K562 (cell line): ENCODE measurements around the gene GPR157. TPM values are rescaled to one million over a fixed set of nuclear protein-coding genes. Genes with fewer than 3 reads are reported as not detected.

Source experiments
- ATAC-seq: fragments of 200-7000 bp; cut with Tn5 transposase; 3 replicates; pipeline ENCODE4 v1.9.1; 2020; ENCODE audit warnings: moderate library complexity
- BruUV-seq: library from RNA; stranded (reverse); fragments of 400-500 nt; replicated peaks from 2 replicates; lab custom pipeline; 2021; lab: Mats Ljungman, UMichigan
- CTCF ChIA-PET: fragments of 300-600 bp; formaldehyde crosslinking; extraction: SDS; loops from one replicate; lab custom pipeline; 2021; ENCODE audit warnings: low intra/inter-chr PET ratio; lab: Yijun Ruan, JAX
- POLR2A ChIA-PET: fragments of 300-600, 350-650 bp; sonication (Branson Sonifier 250); formaldehyde crosslinking; extraction: SDS; loops from one replicate; lab custom pipeline; 2021; ENCODE audit warnings: antibody characterized with exemption, inconsistent platforms; lab: Yijun Ruan, JAX
- DNase-seq, 4 experiments: peaks; one replicate each; pipeline versions ENCODE4 v3.0.0 to v3.0.0-alpha.2; 2011 to 2018; ENCODE audit warnings: low spot score in 3 of 4, mixed read lengths in 3 of 4; ENCODE audit errors: extremely low read depth in 1 of 4
- FAIRE-seq: peaks from 2 replicates; lab custom pipeline; 2011; peaks lifted over from hg19 to GRCh38; lab: Jason Lieb, UNC
- H2AFZ ChIP-seq: 2 replicates; pipeline ENCODE4 v1.6.0; 2011; ENCODE audit warnings: low read depth, low read length, control low read depth, inconsistent platforms
- H3K27ac ChIP-seq: fragments of 200-600 bp; 3 replicates; pipeline ENCODE4 v1.8.0; 2011; ENCODE audit warnings: low read depth, mild to moderate bottlenecking, control low read depth, inconsistent platforms, low read length, moderate library complexity, mixed read lengths; ENCODE audit errors: extremely low read depth
- H3K27me3 ChIP-seq, 2 experiments: fragments of 300-600 bp in 1 of 2; 2 replicates in 1 of 2; 3 replicates in 1 of 2; pipeline versions ENCODE4 v1.6.0 to v1.8.0; 2011; ENCODE audit warnings: inconsistent platforms in 2 of 2, low read length in 2 of 2, mild to moderate bottlenecking in 1 of 2, mixed read lengths in 1 of 2, moderate library complexity in 1 of 2; ENCODE audit not compliant: control insufficient read depth in 2 of 2, insufficient read depth in 2 of 2
- H3K36me3 ChIP-seq: fragments of 300-600 bp; 3 replicates; pipeline ENCODE4 v1.8.0; 2011; ENCODE audit warnings: mild to moderate bottlenecking, low read length, inconsistent platforms; ENCODE audit not compliant: control insufficient read depth, insufficient read depth
- H3K4me1 ChIP-seq, 2 experiments: fragments of 200-600 bp in 1 of 2; replicated peaks in 1 of 2; 2 replicates in 1 of 2; 3 replicates in 1 of 2; pipeline versions ENCODE4 v1.5.1 to v1.8.0; 2011; ENCODE audit warnings: inconsistent platforms in 2 of 2, low read length in 2 of 2, mild to moderate bottlenecking in 1 of 2, mixed read lengths in 1 of 2, moderate library complexity in 1 of 2; ENCODE audit not compliant: control insufficient read depth in 2 of 2, insufficient read depth in 2 of 2
- H3K4me2 ChIP-seq: 2 replicates; pipeline ENCODE4 v1.6.1; 2011; ENCODE audit warnings: low read length, control low read depth, inconsistent platforms, mixed read lengths; ENCODE audit not compliant: insufficient read depth
- H3K4me3 ChIP-seq: fragments of 200-600 bp; sonication (generic), shearing (Covaris generic); 2 replicates; pipeline ENCODE4 v1.5.1; 2016; ENCODE audit warnings: control low read depth, inconsistent platforms
- H3K79me2 ChIP-seq: fragments of 200-600 bp; 3 replicates; pipeline ENCODE4 v1.8.0; 2011; ENCODE audit warnings: low read length, inconsistent platforms; ENCODE audit not compliant: control insufficient read depth, insufficient read depth
- H3K9ac ChIP-seq, 2 experiments: 2 replicates each; pipeline versions ENCODE4 v1.6.0 to v1.6.1; 2011; ENCODE audit warnings: low read depth in 2 of 2, low read length in 2 of 2, control low read depth in 1 of 2, inconsistent platforms in 1 of 2, mild to moderate bottlenecking in 1 of 2, mixed read lengths in 1 of 2; ENCODE audit not compliant: insufficient read depth in 1 of 2
- H3K9me1 ChIP-seq: one replicate; pipeline ENCODE4 v1.6.0; 2011; ENCODE audit warnings: inconsistent platforms, mild to moderate bottlenecking, low read length, moderate library complexity; ENCODE audit not compliant: control insufficient read depth, insufficient read depth
- H3K9me3 ChIP-seq: replicated peaks from 2 replicates; pipeline ENCODE4 v1.5.1; 2011; ENCODE audit warnings: low read depth, low read length, inconsistent platforms; ENCODE audit not compliant: control insufficient read depth, insufficient read depth
- H4K20me1 ChIP-seq: replicated peaks from 2 replicates; pipeline ENCODE4 v1.6.1; 2011; ENCODE audit warnings: low read length, inconsistent platforms, mixed read lengths; ENCODE audit not compliant: control insufficient read depth, insufficient read depth
- TEAD1 ChIP-seq, 2 experiments: fragments of 450-650 bp in 1 of 2; sonication (generic) in 1 of 2; formaldehyde crosslinking; IDR thresholded peaks; 2 replicates each; pipeline versions ENCODE4 v1.4.0 to v1.8.0; 2020 to 2022; ENCODE audit warnings: mild to moderate bottlenecking in 2 of 2, missing genetic modification reagents in 1 of 2
- TEAD2 ChIP-seq: fragments of 450-650 bp; IDR thresholded peaks from 2 replicates; pipeline ENCODE4 v1.6.1; 2016; ENCODE audit warnings: missing genetic modification characterization, control low read depth, missing compliant biosample characterization
- TEAD4 ChIP-seq, 2 experiments: sonication (generic) in 1 of 2; formaldehyde crosslinking in 1 of 2; IDR thresholded peaks; 2 replicates each; pipeline versions ENCODE4 v1.6.1 to v1.8.0; 2012 to 2022; ENCODE audit warnings: borderline replicate concordance in 1 of 2, inconsistent platforms in 1 of 2, low read length in 1 of 2, mild to moderate bottlenecking in 1 of 2, missing genetic modification reagents in 1 of 2
- WGBS: fragments of 100-300 bp; shearing (Covaris generic); methylation state at CpG from one replicate; pipeline ENCODE4 v1.1.6; 2016; ENCODE audit warnings: low coverage, mixed read lengths; ENCODE audit not compliant: insufficient coverage; ENCODE audit errors: missing lambda C conversion rate; 5-methylcytosine and 5-hydroxymethylcytosine counted together
- in situ Hi-C: fragments of 300-500 bp; cut with MboI; formaldehyde crosslinking; loops from 4 replicates; pipeline ENCODE4 v1.15.0; 2018; ENCODE audit warnings: inconsistent platforms, mixed read lengths
- intact Hi-C: fragments of 100-400 bp; cut with micrococcal nuclease; formaldehyde crosslinking; loops from 2 replicates; pipeline ENCODE4 v1.14.2; 2022
- polyA plus RNA-seq, 8 experiments: library from polyadenylated mRNA; depleted of rRNA in 4 of 8; stranded (reverse) in 5 of 8; unstranded in 3 of 8; fragments of >200 nt; fragmentation: Nextera tagmentation in 2 of 8; fragmentation: Illumina TruSeq in 1 of 8; extraction: Ambion mirVana in 2 of 8; extraction: Trizol in 1 of 8; gene quantifications; 2 replicates each; pipeline versions ENCODE4 v1.2.1 to v1.2.3, GENCODE V29; 2011 to 2014; ENCODE audit warnings: inconsistent platforms in 1 of 8, missing spikeins in 1 of 8
- total RNA-seq, 7 experiments: library from RNA; depleted of rRNA in 6 of 7; stranded (reverse); fragments of >200 nt in 6 of 7; fragmentation: Illumina TruSeq in 2 of 7; extraction: Trizol in 2 of 7; gene quantifications; 2 replicates each; pipeline versions ENCODE4 v1.2.1 to v1.2.3, GENCODE V29; 2011 to 2021; ENCODE audit warnings: low replicate concordance in 1 of 7
- TF ChIP-seq, protein P1 (sequence below): fragments of 450-650 bp; formaldehyde crosslinking; IDR thresholded peaks from 2 replicates; pipeline ENCODE4 v1.4.0; 2022; ENCODE audit warnings: missing genetic modification characterization

GPR157 gene
- total and polyA plus RNA-seq, 9 of the 15 experiments (the other 6 are each of a cell fraction or from before 2014, with no cell fraction given): 0.01 to 0.18 (median 0.04) TPM; not detected in 4

DNA sequence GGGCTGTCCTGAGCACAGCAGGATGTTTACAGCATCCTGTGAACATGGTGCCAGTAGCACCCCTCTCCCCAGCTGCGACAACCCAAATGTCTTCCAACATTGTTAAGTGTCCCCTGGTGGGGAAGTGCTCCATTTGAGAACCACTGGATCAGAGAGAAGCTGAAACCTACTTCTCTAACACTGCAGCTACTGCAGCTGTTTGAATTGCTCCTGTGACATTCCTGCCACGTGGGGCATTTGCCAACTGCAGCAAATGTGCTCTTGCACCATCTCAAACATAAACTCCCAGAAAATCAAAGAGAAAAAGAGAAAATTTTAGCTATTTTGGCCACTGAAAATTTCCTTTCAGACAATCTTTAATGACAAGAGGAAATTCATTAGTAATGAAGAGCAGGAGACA lies 70.4 kb downstream of the GPR157 start:
- 0% methylated on average over 2 of the region's 2 CpGs for WGBS
- Histone ChIP-seq H3K9me3 (no peaks in the 10 kb centered on the region), H3K9ac (no peak overlapping the region), H4K20me1 (peaks cover 5% of the 10 kb centered on the region; the same call in 1 of the 2 replicates), H3K9me1 (no peaks in the 10 kb centered on the region), H3K79me2 (no peaks in the 10 kb centered on the region), H3K4me3 (no peak overlapping the region), H3K4me2 (no peak overlapping the region), H3K4me1 (no peaks in the 10 kb centered on the region), H3K27me3 (peaks cover 12 to 35% of the 10 kb centered on the region in 2 experiments), H2AFZ (no peak overlapping the region), H3K27ac (no peak overlapping the region), H3K36me3 (no peaks in the 10 kb centered on the region)
- in situ Hi-C loops: no loop called here
- ATAC-seq (no peak; the same call in 2 of the 3 replicates), FAIRE-seq (no peak), DNase-seq (peak in 2 of 4 experiments; percentile 3)
- ChIA-PET POLR2A (interaction anchor here (0.7 to 1.7 kb wide), 5 partner anchors 9 to 106 kb away, joined by 3 to 8 read pairs (median 3); no protein-coding TSS in a partner anchor), CTCF (no interaction called here)
- no TSS peak for BruUV-seq
- peak in 1 of 2 experiments; percentile 69; a peak in 1 of 4 replicates for TF ChIP-seq TEAD1 (CRISPR knock-in tag; IDR thresholded peaks at IDR 0.05)
- TF ChIP-seq TEAD2 (tag): peak; percentile 64; the same call in 1 of the 2 replicates
- TF ChIP-seq TEAD4 (IDR thresholded peaks at IDR 0.05; ENCODE audit: low read length): peak; percentile 37; the same call in 1 of the 2 replicates
- no peak for TF ChIP-seq TEAD4 (CRISPR knock-in tag; IDR thresholded peaks at IDR 0.05; ENCODE audit: borderline replicate concordance)
- TF ChIP-seq, protein P1, sequence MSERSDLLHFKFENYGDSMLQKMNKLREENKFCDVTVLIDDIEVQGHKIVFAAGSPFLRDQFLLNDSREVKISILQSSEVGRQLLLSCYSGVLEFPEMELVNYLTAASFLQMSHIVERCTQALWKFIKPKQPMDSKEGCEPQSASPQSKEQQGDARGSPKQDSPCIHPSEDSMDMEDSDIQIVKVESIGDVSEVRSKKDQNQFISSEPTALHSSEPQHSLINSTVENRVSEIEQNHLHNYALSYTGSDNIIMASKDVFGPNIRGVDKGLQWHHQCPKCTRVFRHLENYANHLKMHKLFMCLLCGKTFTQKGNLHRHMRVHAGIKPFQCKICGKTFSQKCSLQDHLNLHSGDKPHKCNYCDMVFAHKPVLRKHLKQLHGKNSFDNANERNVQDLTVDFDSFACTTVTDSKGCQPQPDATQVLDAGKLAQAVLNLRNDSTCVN (CRISPR knock-in tag): no peak
- intact Hi-C loops: no loop called here
